ENCODE measurements around the gene HDGF. TPM values are rescaled to one million over a fixed set of nuclear protein-coding genes. Genes with fewer than 3 reads are reported as not detected.

Gene HDGF
- polyA plus RNA-seq, 2 donors = 88.6 to 150 TPM

DNA sequence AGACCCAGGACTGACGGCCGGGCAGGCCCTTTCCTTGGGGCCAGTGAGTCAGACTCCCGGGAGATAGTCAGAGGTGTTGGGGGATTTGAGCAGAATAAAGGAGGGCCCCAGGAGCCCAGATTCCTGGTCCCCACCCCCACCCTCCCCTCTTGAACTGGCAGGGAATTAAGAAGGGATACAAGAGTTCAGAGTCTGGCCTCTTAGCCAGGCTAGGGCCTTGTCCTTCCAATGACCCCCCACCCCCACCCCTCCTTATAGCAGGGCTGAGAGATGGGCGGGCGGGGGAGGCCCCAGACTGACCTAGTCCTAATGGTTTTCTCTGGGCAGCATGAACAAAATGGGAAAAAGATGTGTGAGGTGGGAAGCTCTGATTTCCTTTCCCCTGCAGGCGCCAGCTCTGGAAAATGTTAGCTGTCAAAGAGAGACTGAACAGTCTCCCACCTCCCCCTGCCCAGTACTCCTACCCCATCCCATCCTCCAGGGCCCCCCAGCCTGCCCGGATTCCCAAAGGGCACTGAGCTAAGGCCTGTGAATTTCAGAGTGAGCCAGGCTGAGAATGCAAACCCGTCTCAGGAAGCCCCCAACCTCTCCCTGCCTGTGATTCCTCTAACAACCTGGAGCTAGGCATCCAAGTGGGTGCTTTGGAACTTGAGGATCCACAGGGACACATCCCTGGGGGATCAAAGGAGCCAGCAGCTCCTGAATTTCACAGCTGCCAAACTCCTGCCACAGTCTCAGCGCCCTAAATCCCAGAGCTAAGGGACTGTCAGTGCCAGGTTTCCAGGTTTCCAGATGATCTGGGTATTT is 40.3 kb downstream of the HDGF start:
- H3K27me3 ChIP-seq (ENCODE audit: control insufficient read depth in 1 of 2, insufficient read depth in 2 of 2, low read length in 2 of 2) = no peaks in the 10 kb centered on the region
- H3K4me1 ChIP-seq (ENCODE audit: control insufficient read depth in 2 of 2, insufficient read depth in 2 of 2, low read length in 1 of 2) = peaks cover 6 to 32% of the 10 kb centered on the region in 2 donors
- 60 to 69% methylated on average over 9 of the region's 9 CpGs for WGBS, 2 donors
- H3K9me3 ChIP-seq (ENCODE audit: control insufficient read depth in 2 of 2, insufficient read depth in 1 of 2, low read depth in 1 of 2, low read length in 1 of 2) = no peaks in the 10 kb centered on the region
- no peaks in the 10 kb centered on the region for H3K36me3 ChIP-seq (ENCODE audit: control insufficient read depth in 2 of 2, insufficient read depth in 2 of 2, low read length in 1 of 2)
- H3K27ac ChIP-seq (ENCODE audit: low read depth in 2 of 2, low read length in 1 of 2) = peak overlapping the region in 1 of 2 donors; percentile 86
- H3K4me3 ChIP-seq (ENCODE audit: low read depth in 1 of 2, low read length in 2 of 2) = no peak overlapping the region

DNA sequence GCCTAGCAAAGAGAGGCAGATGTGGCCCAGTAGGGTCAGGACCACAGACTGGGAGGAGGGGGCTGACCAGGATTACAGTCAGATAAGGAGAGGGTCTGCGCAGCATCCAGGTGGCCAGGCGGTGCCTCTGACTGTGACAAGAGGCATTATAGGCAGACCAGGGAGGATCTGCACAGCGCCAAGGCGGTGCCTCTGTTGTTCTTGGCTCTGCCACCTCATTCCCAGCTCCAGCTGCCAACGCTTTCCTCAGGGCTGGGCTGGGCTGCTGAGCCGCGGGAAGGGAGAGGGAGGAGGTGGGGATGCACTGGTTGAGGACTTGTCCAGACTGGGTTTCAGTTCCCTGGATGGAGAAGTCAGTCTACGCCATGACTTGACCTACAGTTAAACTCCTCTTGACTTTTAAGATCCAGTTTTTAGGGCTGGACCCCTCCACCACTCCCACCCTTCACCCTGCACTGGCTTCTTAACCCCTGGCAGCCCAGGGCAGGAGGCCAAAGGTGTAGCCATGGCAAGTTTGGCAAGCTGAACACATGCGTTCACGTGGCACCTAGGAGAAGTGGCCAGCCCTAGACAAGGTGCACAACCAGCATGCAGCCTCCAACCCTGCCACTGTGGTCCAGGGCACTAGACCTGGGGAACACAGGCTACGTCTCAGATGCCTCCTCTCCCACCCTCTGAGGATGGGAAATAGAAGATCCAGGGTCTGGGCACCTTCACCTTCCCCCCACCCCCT is 41.6 kb downstream of the HDGF start:
- Histone ChIP-seq H3K27ac (ENCODE audit: low read depth in 2 of 2, low read length in 1 of 2) (peak overlapping the region; percentile 38 to 86), H3K27me3 (ENCODE audit: control insufficient read depth in 1 of 2, insufficient read depth in 2 of 2, low read length in 2 of 2) (no peaks in the 10 kb centered on the region), H3K4me1 (ENCODE audit: control insufficient read depth in 2 of 2, insufficient read depth in 2 of 2, low read length in 1 of 2) (peaks cover 10 to 36% of the 10 kb centered on the region in 2 donors), H3K4me3 (ENCODE audit: low read depth in 1 of 2, low read length in 2 of 2) (no peak overlapping the region), H3K9me3 (ENCODE audit: control insufficient read depth in 2 of 2, insufficient read depth in 1 of 2, low read depth in 1 of 2, low read length in 1 of 2) (no peaks in the 10 kb centered on the region), H3K36me3 (ENCODE audit: control insufficient read depth in 2 of 2, insufficient read depth in 2 of 2, low read length in 1 of 2) (no peaks in the 10 kb centered on the region)
- 29 to 41% methylated on average over 9 to 11 of the region's 11 CpGs for WGBS, 2 donors

DNA sequence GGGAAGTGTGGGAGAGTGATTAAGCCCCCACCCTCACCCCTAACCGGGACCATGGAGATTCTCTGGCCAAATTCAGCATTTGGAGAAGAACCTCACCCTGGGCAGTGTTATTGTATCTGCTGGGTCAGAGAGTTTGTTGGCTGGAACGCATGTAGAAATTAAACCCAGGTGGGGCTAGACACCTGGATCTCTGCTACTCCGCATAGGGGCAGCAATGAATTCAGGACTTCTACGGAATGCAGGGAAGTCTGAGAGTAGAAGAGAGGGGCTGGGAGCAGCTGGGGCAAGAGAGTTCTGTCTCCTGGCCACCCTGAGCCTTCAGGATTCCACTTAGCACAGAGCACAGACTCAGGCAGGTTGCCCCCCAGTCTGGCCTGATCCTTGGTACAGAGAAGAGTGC is 42.4 kb downstream of the HDGF start:
- Histone ChIP-seq H3K4me3 (ENCODE audit: low read depth in 1 of 2, low read length in 2 of 2) (no peak overlapping the region), H3K27ac (ENCODE audit: low read depth in 2 of 2, low read length in 1 of 2) (peak overlapping the region; percentile 38 to 86), H3K27me3 (ENCODE audit: control insufficient read depth in 1 of 2, insufficient read depth in 2 of 2, low read length in 2 of 2) (no peaks in the 10 kb centered on the region), H3K4me1 (ENCODE audit: control insufficient read depth in 2 of 2, insufficient read depth in 2 of 2, low read length in 1 of 2) (peaks cover 10 to 42% of the 10 kb centered on the region in 2 donors), H3K9me3 (ENCODE audit: control insufficient read depth in 2 of 2, insufficient read depth in 1 of 2, low read depth in 1 of 2, low read length in 1 of 2) (no peaks in the 10 kb centered on the region), H3K36me3 (ENCODE audit: control insufficient read depth in 2 of 2, insufficient read depth in 2 of 2, low read length in 1 of 2) (no peaks in the 10 kb centered on the region)
- WGBS, 2 donors = 45 to 54% methylated on average over 4 of the region's 4 CpGs

DNA sequence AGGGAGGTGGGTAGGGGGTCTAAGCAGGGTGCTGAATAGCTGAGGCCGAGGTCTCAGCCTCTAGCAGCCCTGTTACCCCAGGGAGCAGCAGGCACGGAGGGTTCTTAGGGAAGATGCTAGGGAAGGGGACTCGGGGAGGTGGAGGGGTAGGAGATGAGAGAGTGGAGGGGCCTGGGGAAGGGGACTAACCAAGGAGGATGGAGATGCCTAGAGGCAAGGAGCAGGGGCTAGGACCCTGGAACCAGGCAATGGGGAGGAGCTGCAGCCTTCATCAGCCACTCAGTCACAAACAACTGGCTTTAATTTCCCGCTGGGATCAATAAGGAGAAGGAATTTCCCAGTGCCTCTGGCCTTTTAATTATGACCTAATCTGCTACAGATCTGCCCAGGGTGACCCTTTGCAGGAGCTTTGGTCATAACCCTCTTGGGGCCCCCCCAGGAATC is 43.2 kb downstream of the HDGF start:
- H3K27ac ChIP-seq (ENCODE audit: low read depth in 2 of 2, low read length in 1 of 2) = peak overlapping the region; percentile 16 to 50
- H3K27me3 ChIP-seq (ENCODE audit: control insufficient read depth in 1 of 2, insufficient read depth in 2 of 2, low read length in 2 of 2) = no peaks in the 10 kb centered on the region
- 38 to 56% methylated on average over 4 of the region's 4 CpGs for WGBS, 2 donors
- H3K9me3 ChIP-seq (ENCODE audit: control insufficient read depth in 2 of 2, insufficient read depth in 1 of 2, low read depth in 1 of 2, low read length in 1 of 2) = no peaks in the 10 kb centered on the region
- peaks cover 10 to 47% of the 10 kb centered on the region in 2 donors for H3K4me1 ChIP-seq (ENCODE audit: control insufficient read depth in 2 of 2, insufficient read depth in 2 of 2, low read length in 1 of 2)
- no peak overlapping the region for H3K4me3 ChIP-seq (ENCODE audit: low read depth in 1 of 2, low read length in 2 of 2)
- no peaks in the 10 kb centered on the region for H3K36me3 ChIP-seq (ENCODE audit: control insufficient read depth in 2 of 2, insufficient read depth in 2 of 2, low read length in 1 of 2)

DNA sequence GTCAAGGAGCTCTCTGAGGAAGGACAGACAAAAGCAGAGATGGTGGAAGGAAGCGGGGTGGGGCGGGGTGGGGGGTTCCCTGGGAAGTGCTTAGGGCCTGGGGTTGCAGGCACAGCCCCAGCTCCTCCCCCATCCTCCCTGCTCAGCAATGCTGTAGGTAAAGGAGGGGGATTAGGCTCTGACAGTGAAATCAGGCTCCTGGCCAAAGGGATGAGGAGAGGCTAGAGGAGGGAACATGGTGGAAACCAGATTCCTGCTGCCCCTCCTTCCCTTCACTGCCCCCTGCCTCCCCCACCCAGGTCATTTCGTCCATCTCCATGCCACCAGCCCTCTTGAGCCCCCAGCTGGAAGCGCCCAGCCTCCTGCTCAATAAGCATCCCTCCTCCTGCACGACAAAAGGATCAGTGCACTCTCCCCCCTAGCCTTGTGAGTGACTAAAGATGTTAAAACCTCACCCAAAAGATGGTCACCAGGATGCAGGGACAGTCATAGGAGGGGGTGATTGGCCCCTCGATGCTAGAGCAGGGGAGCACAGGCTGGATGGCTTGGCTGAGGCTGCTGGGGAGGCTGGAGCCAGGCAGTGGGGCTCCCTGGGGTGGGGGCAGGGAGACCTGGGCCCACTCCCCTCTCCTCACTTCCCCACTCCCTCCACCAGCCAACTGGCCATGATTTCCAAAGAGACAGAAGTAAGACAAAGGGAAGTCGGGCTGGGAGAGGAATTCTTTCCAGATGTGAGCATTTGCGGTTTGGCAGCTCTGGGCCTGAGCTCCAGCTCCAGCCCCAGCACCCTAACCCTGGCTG is 43.9 kb downstream of the HDGF start:
- peaks cover 10 to 47% of the 10 kb centered on the region in 2 donors for H3K4me1 ChIP-seq (ENCODE audit: control insufficient read depth in 2 of 2, insufficient read depth in 2 of 2, low read length in 1 of 2)
- H3K27ac ChIP-seq (ENCODE audit: low read depth in 2 of 2, low read length in 1 of 2) = peak overlapping the region; percentile 65 to 87
- H3K4me3 ChIP-seq (ENCODE audit: low read depth in 1 of 2, low read length in 2 of 2) = no peak overlapping the region
- H3K9me3 ChIP-seq (ENCODE audit: control insufficient read depth in 2 of 2, insufficient read depth in 1 of 2, low read depth in 1 of 2, low read length in 1 of 2) = no peaks in the 10 kb centered on the region
- 48 to 51% methylated on average over 8 of the region's 8 CpGs for WGBS, 2 donors
- no peaks in the 10 kb centered on the region for H3K27me3 ChIP-seq (ENCODE audit: control insufficient read depth in 1 of 2, insufficient read depth in 2 of 2, low read length in 2 of 2)
- H3K36me3 ChIP-seq (ENCODE audit: control insufficient read depth in 2 of 2, insufficient read depth in 2 of 2, low read length in 1 of 2) = no peaks in the 10 kb centered on the region

DNA sequence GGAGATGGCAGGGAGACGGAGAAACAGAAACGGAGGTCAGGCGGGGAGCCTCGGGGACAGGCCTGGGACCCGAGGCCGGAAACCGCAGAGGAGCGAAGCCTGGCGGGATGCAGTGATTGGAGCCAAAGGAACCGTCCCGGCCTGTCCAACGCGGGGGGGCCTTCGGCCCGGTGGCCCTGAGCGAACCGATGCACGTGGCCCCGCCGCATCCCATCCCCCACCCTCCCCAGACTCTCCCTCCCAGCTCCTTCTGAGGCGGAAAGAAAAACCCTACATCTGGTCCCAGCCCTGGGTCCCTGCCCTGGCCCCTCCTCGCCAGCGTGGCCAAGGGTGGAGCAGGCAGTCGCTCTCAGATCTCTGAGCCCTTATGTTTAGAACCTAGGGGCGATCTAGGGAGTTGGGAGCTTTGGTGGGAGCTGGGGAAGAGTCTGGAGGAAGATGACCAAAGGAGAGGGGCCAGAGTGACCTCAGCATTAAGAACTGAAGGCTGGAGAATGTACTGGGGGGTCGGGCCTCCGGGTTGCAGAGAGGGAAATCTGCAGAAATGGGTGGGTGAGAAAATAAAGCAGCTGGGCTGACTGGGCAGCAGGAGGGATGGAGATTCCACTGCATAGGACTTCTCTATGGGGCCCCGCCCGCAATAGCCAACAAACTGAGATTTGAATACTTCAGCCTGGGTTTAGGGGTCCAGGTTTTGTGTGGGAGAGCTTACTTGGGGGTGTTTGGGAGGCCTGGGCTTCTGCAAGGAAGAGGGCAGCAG is 44.6 kb downstream of the HDGF start:
- H3K27me3 ChIP-seq (ENCODE audit: control insufficient read depth in 1 of 2, insufficient read depth in 2 of 2, low read length in 2 of 2) = no peaks in the 10 kb centered on the region
- peak overlapping the region; percentile 65 to 87 for H3K27ac ChIP-seq (ENCODE audit: low read depth in 2 of 2, low read length in 1 of 2)
- peaks cover 10 to 41% of the 10 kb centered on the region in 2 donors for H3K4me1 ChIP-seq (ENCODE audit: control insufficient read depth in 2 of 2, insufficient read depth in 2 of 2, low read length in 1 of 2)
- H3K4me3 ChIP-seq (ENCODE audit: low read depth in 1 of 2, low read length in 2 of 2) = peak overlapping the region; percentile 52 to 61
- H3K9me3 ChIP-seq (ENCODE audit: control insufficient read depth in 2 of 2, insufficient read depth in 1 of 2, low read depth in 1 of 2, low read length in 1 of 2) = no peaks in the 10 kb centered on the region
- WGBS, 2 donors = 4 to 5% methylated on average over 28 to 29 of the region's 29 CpGs
- no peaks in the 10 kb centered on the region for H3K36me3 ChIP-seq (ENCODE audit: control insufficient read depth in 2 of 2, insufficient read depth in 2 of 2, low read length in 1 of 2)

DNA sequence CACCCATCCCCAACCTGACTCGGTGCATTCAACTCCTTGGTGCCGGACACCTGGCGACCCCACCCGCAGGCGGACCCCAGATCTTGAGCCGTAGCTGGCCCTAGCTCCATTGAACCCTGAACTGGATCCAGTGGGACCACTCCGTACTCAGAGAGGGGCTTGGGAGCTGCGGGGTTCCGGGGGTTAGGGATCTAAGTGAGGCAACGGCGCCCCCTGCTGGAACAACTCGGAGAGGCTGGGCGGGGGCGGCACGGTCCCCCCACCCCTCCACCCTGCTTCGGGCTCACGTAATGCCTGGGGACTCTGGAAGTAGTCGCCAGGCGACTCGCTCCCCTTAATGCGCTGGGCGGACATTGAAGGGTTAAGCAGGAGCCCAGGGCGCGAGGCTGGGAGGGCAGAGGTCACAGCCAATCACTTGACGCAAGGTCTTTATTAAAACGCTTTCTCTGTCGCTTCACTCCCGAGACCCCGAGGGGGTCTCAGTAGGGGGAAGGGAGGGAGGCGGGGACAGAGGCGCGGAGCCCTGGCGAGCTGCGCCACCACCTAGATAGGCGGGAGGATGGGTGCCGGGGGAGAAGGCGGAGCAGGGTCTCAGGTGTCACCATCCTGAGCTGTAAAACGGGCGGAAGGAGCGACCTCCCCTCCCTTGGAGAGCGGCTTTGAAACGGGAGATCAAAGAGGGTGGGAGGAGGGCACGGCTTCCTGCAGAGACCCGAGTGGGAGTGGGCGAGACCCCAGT is 45.4 kb downstream of the HDGF start:
- peak overlapping the region; percentile 52 to 61 for H3K4me3 ChIP-seq (ENCODE audit: low read depth in 1 of 2, low read length in 2 of 2)
- WGBS, 2 donors = 2% methylated on average over 44 to 45 of the region's 45 CpGs
- H3K27ac ChIP-seq (ENCODE audit: low read depth in 2 of 2, low read length in 1 of 2) = peak overlapping the region; percentile 65 to 87
- no peaks in the 10 kb centered on the region for H3K9me3 ChIP-seq (ENCODE audit: control insufficient read depth in 2 of 2, insufficient read depth in 1 of 2, low read depth in 1 of 2, low read length in 1 of 2)
- H3K36me3 ChIP-seq (ENCODE audit: control insufficient read depth in 2 of 2, insufficient read depth in 2 of 2, low read length in 1 of 2) = peaks cover 0 to under 1% of the 10 kb centered on the region in 2 donors
- H3K4me1 ChIP-seq (ENCODE audit: control insufficient read depth in 2 of 2, insufficient read depth in 2 of 2, low read length in 1 of 2) = peaks cover 14 to 41% of the 10 kb centered on the region in 2 donors
- H3K27me3 ChIP-seq (ENCODE audit: control insufficient read depth in 1 of 2, insufficient read depth in 2 of 2, low read length in 2 of 2) = no peaks in the 10 kb centered on the region

DNA sequence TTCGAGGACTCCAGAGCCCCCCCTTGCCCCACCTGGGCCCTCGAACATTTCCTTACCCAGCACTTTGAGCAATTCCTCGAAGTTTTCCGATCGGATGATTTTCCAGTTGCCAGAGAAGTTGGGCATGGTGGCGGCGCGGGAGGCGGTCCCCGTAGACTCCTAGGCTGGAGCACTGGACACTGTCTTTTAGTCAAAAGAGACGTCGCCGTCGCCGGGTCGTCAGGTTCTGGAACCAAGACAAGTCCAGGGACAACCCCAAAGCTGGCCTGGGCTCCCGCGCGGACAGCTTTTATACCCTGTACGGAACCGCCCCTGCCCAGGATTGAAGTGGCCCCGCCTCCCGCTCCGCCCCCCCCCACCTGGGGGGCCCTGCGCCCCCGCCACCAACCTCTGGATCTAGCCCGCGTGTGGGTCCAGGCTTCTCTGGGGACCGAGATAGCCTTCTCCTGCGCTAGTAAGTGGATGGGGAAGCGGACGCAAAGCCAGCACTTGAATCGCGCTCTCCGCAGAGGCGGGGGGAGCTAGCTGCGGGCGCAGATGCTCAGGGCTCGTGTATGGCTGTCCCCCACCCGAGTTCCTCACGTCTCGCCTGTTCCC is 46.1 kb downstream of the HDGF start, which contains the start of gene CRABP2:
Gene CRABP2 (minus strand): TSS at position 263 of the 597 bp plus-strand sequence. CDS start 137 bp downstream, at position 126.
- WGBS, 2 donors = 0 to 1% methylated on average over 42 of the region's 42 CpGs
- Histone ChIP-seq H3K36me3 (ENCODE audit: control insufficient read depth in 2 of 2, insufficient read depth in 2 of 2, low read length in 1 of 2) (peaks cover 0 to 6% of the 10 kb centered on the region in 2 donors), H3K27ac (ENCODE audit: low read depth in 2 of 2, low read length in 1 of 2) (peak within 1 kb of the TSS; percentile 65 to 87), H3K4me3 (ENCODE audit: low read depth in 1 of 2, low read length in 2 of 2) (peak within 1 kb of the TSS; percentile 52 to 61), H3K27me3 (ENCODE audit: control insufficient read depth in 1 of 2, insufficient read depth in 2 of 2, low read length in 2 of 2) (no peaks in the 10 kb centered on the region), H3K9me3 (ENCODE audit: control insufficient read depth in 2 of 2, insufficient read depth in 1 of 2, low read depth in 1 of 2, low read length in 1 of 2) (no peaks in the 10 kb centered on the region), H3K4me1 (ENCODE audit: control insufficient read depth in 2 of 2, insufficient read depth in 2 of 2, low read length in 1 of 2) (peaks cover 16 to 41% of the 10 kb centered on the region in 2 donors)

Data from esophagus (tissue), 2 donors.